Right lobe of liver (tissue), 4 donors: ENCODE measurements around the gene FHIT.

Experiments used
- CTCF ChIP-seq, 4 donors: fragments of 200-600 bp in 3 of 4; fragments of 450-650 bp in 1 of 4; IDR thresholded peaks; one replicate each; pipeline versions ENCODE4 v1.5.1 to v1.8.0; 2016 to 2022; ENCODE audit warnings: antibody characterized with exemption in 4 of 4, mild to moderate bottlenecking in 2 of 4
- POLR2A ChIP-seq: fragments of 450-650 bp; IDR thresholded peaks from one replicate; pipeline ENCODE4 v1.6.1; 2017; ENCODE audit warnings: antibody characterized with exemption, mild to moderate bottlenecking
- donor health status: DM: no; HTN: no; CAD: no.
- donor health status: DM: no; HTN: no; CAD: no.
- donor health status: DM: no; HTN: yes; CAD: no.

GRCh38 chr3:59728587-59728908 lies 1522.7 kb downstream of the FHIT start:
- TF ChIP-seq CTCF (IDR thresholded peaks at IDR 0.05) (no peak), POLR2A (no peak)
